Activated CD4-positive, alpha-beta T cell treated with anti-CD3 and anti-CD28 coated beads, Interleukin-10, Interleukin-2, amounts not matched to agents 100 ng/mL and 50 ng/mL, durations not matched to agents 16 hours and 8 hours (primary cell): ENCODE data around the gene TPSB2.
"Not testable (repeated sequence)": the region's sequence is repeated elsewhere in the genome, so short reads cannot be mapped to it uniquely, and the experiment has no call there.

ENCODE experiments used
- DNase-seq: peaks from one replicate; pipeline ENCODE4 v3.0.0-alpha.2; 2020

The TPSB2 gene

DNA sequence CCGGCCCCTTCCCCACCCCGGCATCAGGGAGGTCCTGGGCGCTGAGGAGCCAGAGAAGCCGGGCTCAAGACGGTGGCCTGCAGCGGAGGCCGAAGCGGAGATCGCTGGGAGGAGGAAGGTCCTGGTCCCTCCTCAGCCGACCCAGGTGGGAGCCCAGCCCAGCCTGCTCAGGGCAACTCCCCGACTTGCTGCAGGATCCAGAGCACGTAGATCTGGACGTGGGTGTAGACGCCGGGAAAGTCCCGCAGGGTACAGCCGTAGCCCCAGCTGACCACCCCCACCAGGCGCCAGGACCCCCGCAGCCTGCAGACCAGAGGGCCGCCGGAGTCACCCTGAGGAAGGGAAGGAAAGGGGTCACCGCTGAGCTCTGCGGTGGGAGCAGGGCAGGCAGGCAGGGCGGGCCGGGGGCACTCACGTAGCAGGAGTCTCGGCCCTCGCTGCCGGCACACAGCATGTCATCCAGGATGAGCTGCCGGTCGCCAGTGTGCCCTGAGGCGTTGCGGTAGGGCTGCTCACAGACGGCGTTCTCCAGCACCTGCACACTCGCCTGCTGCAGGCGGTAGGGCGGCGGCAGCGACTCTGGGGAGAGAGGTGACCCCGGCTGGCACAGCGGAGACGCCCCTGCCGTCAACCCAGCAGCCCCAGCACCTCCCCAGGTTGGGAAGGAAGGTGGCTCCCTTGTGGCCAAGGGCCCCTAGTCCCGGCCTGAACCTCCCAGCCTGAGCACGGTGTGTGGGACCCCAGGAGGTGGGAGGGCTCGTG is 31.3 kb upstream of the TPSB2 start:
- peak; percentile 5 for DNase-seq

DNA sequence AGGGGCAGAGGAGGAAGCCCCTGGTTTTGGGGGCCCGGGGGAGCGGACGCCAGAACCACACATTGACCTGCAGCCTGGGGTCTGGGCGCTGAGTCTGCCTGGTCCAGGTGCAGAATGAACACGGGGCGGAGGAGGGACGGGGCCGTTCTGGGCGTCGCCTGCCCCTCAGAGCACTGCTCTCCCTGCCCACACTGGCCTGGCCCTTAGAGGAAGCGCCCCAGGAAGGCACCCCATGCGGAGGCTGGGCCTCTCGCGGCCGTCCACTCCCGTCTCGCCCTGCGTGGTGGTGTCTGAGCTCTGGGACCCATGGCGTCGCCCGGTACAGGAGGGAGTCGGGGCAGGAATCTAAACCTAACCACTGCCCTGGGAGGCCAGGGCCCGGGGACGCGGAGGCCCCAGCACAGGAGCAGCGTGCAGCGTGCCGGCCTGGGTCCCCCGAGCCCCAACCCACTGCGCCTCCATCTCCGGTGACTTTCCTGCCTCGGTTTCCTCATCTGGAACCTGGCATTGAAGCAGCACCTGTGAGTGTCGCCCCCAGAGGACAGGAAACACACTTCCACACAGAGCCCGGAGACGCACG is 30.2 kb upstream of the TPSB2 start:
- DNase-seq = no peak

DNA sequence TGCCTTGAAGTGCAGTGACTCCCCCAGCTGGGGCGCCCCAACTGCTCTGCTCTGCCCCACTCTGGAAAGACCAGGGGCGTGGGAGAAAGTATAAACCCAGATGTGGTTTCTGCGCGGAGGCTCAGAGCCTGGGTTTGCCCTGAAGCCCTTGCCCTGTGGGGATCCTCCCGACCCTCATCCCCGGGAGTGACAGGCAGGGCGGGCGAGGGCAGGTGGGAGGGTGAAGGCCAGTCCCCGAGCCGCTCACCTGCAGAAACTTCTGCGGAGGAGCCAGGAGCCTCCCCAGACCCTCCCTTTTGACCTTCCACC is 29.7 kb upstream of the TPSB2 start:
- DNase-seq = no peak

DNA sequence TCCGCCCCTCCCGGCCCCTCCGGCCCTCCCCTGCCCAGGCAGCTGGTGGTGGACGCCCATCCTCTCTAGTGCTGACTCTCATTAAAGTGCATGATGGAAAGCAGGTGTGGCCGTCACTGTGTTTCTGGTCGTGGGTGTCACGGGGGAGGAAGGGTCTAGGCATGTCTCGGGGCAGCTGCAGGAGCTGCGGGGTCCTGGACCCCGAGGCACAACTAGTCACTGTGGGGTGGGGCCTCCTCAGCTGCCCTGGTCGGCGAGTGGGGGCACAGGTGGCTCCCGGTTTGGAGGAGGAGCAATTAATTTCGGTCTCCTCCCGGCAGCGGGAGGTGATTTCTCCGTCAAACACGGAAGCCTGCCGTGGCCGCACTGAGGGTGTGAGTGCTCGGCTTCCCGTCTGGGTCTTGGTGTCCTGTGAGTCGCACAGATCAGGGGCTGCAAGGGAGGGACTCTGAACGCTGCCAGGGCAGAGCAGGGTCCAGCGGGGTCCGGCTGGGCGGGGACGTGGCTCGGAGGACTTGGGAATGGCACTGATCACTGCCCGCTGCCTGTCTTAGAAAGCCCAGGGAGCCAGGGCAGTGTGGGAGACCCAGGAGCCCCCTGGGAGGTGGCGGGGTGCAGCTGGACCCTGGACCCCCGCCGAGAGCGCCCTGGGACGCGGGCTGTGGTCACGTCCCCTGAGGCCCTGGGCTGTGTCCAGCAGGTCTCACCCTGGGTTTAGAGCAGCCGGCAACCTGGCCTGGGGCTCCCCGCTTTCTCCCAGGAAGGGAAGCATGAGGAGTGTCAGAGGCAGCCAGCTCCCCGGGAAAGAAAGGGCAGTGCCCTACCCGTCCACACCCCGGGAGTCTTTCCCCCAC is 29.1 kb upstream of the TPSB2 start:
- no peak for DNase-seq

DNA sequence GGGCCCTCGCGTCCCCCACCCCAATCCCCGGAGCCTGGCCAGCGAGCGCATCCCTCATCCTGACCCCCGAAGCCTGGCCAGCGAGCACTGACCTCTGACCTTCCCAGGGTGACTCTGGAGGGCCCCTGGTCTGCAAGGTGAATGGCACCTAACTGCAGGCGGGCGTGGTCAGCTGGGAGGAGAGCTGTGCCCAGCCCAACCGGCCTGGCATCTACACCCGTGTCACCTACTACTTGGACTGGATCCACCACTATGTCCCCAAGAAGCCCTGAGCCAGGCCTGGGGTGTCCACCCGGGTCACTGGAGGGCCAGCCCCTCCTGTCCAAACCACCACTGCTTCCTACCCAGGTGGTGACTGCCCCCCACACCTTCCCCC is 28.2 kb upstream of the TPSB2 start:
- DNase-seq = no peak

DNA sequence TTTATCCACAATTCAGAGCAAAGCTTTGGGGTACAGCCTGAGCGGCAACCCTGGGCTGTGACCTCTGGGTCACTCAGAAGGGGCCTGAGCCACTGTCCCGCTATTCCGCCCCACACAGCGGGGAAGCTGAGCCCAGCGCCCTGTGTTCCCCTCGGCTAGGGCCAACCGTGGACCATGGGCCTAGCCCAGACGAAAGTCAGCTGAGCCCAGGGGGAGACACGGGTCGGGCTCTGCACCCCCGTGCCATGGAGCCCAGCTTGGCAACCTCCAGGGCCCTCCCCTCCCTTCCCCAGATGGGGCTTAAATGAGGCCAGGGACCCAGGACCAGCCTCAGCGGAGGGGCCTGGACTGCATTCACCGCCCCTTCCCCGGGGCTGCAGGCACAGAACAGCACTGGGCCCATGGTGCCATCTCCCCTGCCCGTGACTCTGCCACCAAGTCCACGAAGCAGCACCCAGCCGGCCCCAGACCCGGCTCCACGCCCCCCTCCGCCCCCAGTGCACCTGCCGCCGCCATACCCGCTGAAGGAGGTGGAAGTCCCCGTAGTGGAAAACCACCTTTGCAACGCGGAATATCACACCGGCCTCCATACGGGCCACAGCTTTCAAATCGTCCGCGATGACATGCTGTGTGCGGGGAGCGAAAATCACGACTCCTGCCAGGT is 27.7 kb upstream of the TPSB2 start:
- no peak for DNase-seq

DNA sequence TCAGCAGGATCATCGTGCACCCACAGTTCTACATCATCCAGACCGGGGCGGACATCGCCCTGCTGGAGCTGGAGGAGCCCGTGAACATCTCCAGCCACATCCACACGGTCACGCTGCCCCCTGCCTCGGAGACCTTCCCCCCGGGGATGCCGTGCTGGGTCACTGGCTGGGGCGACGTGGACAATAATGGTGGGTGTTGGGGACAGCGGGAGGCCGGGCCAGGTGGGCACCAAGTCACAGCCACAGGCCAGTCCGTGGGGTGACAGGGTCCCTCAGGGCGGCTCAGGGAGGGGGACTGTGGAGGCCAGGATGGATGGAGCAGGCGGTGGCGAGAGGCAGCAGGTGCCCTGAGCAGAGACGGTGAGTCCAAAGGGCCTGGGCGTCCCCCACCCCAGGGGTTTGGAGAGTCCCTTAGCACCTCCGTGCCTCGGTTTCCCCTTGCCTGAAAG is 26.9 kb upstream of the TPSB2 start:
- DNase-seq = no peak

DNA sequence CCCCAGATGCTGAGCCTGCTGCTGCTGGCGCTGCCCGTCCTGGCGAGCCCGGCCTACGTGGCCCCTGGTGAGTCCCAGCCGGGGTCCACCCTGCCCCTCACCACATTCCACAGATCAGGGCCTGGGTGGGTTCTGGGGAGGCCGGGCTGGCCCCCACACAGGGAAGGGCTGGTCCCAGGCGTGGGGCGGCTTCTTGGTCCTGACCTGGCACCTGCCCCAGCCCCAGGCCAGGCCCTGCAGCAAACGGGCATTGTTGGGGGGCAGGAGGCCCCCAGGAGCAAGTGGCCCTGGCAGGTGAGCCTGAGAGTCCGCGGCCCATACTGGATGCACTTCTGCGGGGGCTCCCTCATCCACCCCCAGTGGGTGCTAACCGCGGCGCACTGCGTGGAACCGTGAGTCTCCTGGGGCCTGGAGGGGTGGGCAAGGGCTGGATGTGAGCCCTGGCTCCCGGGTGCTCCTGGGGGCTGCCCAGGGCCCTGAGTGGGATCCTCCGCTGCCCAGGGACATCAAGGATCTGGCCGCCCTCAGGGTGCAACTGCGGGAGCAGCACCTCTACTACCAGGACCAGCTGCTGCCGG is 26.4 kb upstream of the TPSB2 start:
- not testable (repeated sequence) for DNase-seq

DNA sequence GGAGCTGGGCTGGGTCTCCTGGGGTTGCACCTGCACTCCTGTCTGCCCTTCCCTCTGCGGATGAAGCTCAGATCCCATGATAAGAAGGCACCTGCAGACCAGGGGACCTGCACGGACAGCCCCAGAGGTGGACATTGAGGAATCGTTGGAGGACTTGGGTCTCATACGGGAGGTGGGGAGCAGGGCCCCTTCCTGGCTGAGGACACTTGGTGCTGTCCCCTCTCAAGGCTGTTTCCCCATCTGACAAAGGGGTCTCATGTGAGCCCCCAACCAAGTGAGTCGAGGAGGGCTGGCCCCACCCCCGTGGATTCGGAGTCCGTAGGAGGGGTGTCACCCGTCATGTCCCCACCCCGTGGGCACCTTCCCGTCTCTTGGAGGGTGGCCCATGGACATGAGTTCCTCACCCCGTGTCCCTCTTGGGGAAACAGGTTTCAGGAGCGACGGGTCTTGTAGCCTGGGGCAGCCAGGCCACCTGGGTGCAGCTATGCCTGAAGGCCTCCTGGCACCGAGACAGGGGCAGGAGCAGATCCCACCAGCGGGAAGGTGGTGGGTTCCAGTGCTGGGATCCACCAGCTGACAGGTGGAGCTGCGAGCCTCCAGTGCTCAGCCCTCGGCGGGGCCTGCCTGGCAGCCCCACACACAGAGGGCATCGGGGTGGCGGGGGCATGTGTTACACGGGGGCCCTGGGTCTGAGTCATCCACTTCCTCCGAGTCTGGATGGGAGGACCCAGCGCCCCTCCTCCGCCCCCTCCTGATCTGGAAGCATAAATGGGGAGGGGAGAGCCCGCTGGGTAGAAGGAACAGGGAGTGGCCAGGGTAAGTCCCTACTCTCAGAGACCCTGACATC is 25.5 kb upstream of the TPSB2 start, which contains the start of gene TPSD1:
Gene TPSD1, plus strand, starts transcription at position 794 of the 847 bp plus-strand sequence. CDS start 212 bp downstream, outside the sequence.
- DNase-seq = not testable (repeated sequence)

DNA sequence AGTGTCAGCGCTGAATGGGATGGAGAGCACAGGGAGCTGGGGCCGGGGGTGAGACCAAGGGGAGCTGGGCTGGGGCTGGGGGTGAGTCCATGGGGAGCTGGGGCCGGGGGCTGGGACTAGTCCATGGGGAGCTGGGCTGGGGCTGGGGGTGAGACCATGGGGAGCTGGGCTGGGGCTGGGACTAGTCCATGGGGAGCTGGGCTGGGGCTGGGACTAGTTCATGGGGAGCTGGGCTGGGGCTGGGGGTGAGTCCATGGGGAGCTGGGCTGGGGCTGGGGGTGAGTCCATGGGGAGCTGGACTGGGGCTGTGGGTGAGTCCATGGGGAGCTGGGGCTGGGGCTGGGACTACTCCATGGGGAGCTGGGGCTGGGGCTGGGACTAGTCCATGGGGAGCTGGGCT is 24.8 kb upstream of the TPSB2 start:
- DNase-seq = not testable (repeated sequence)

DNA sequence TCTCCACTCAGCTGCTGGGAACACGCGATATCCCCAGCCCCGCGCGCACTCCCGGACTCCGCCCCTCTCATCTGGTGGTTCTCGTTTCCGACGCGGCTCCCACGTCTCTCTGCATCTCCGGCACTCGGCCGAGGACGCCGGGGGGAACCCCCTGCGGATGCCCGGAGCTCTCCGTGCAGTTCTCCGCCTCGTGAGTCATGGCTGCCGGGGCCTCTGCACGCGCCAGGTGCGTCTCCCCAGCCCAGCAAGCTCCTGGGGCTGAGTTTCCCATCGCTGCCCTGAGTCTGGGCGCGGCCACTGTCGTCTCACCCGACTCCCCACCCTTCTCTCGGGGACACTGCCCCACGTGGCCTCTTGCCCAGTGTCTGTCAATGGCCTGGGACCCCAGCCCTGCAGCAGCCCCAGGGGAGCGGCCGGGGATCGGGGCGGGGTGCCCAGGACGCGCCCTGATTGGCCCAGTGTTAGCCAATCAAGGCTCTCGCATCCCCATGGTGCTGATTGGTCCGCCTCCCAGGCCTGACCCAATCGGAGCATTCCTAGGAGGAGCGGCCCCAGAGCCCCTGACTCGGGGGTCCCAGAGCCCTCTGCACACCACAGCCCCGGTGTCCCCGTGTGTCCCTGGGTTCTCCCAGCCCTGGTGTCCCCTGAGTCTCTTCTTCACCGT is 23.8 kb upstream of the TPSB2 start:
- DNase-seq = not testable (repeated sequence)

DNA sequence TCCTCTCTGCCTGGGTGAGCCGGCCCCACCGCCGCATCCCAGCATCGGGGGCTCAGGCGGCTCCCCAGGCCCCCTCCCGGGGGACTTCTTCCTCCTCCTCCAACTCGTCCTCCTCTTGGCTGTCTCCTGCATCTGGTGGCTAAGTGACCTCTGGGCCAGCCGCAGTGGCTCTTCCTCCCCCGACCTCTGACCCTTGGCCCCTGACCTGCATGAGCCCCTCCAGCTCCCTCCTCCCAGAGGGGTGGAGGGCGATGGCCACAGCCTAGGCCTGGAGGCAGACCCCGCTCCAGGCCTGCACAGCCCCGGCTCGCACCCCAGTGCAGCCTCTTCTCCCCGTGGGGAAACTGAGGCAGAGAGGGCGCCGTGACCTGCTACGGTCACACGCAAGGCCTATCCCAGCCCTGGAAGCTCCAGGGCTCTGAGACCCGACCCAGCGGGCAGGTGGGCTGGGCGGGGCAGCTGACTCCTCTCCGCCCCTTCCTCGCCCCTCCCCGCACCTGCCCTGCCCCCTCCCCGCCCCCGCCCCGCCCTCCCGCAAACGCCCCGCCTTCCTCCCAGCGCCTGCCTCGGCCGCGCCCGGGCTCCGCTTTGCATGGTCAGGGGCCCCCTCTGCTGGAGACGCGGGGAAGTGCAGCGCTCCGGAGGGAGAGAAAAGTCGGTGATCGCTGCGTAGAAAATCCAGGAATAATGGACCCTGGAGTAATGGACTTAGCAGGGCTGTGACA is 19.2 kb upstream of the TPSB2 start:
- not testable (repeated sequence) for DNase-seq

DNA sequence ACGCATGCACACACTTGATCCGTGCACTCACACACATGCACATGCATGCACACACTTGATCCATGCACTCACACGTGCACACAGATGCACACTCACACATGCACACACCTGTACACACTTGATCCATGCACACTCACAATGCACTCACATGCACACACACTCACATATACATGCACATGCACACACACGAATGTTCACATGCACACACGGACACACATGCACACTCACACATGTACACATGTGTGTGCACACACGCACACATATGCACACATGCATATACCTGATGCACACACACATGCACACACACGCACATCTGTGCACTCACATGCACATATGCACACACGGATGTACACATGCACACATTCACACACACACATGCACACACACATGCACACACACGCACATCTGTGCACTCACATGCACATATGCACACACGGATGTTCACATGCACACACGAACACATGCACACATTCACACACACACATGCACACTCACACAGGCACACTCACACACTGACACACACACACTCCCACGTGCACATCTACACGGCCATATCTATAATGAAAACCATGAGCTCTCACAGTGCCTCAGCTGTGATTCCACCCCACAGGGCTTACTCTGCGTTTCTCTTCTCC is 18.0 kb upstream of the TPSB2 start:
- not testable (repeated sequence) for DNase-seq

DNA sequence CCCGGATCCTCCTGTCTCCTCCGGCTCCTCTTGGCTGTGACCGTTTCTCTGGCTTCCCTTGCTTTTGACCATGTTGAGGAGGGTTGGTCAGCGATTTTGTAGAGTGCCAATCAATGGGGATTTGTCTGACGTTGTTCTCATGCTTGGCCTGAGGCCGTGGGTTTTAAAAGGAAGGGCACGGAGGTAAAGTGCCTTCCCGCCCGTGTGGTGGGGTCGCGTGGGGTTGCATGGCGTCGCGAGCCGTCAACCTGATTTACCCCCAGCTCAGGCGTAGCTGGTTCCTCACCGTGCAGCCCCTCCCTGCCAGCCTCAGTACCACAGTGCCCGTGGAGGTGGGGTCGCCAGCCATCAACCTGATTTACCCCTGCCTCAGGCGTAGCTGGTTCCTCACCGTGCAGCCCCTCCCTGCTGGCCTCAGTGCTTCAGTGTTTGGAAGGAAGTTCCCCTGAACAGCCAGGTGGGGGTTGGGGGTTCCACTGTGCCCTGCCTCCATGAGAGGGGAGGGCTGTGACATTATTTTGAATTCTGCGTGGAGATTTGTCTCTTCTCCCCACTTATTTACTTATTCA is 15.6 kb upstream of the TPSB2 start:
- no peak for DNase-seq

DNA sequence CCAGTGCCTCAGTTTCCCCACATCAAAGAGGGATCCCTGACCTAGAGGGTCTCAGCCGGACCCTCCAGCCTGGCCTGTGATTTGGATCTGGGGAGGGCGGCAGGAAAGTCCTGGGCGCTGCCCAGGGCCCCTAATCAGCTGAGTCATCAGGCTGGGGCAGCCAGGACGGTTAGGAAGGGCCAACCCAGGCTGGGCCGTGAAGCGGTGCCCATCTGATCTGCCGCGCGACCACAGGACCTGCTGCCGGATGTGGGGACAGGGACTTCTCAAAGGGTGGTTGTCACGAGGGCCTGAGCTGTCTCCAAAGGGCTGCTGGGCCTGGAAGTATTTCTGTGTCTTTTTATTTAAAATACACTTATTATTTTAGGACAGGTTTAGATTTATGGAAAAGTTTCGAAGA is 14.9 kb upstream of the TPSB2 start:
- DNase-seq = peak; percentile 31

DNA sequence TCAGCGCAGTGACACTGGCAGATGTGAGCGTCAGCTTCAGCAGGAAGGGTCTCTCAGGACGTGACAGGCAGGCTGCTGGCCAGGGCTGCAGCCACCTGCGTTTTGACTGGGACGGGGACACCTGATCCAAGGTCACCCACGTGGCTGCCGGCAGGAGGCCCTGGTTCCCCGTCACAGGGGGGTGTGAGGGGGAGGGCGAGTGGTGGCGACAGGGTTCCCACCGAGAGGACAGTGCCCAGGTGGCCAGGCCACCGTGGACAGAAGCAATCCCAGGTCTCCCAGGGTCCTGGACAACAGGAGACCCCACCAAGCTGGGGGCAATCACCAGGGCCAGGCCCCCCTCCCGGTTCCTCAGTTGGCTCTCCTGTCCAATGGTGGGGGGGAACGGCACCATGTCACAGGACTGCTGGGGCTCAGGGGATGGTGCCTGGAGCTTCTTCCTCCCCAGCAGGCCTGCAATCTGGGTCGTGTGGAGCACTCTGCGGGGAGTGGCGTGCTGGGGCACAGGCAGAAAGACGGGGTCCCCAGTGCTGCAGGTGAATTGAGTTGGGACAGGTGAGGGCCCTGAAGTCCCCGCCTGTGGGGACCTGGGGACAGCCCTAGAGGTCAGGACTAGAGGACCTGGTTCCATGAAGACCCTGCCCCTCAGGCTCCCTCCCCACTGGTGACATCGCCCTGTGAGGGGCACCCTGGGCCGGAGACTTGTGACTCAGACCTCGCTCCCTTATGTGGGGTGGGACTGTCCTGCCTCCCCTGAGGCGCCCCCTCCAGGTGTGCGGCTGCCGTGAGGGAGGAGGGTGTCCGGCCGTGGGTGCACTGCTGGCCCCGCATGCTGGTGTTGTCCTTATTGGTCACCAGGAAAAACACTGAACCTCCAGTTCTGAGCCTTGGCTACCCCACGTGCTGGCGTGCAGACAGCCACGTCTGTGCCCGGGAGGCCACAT is 14.2 kb upstream of the TPSB2 start:
- DNase-seq = not testable (repeated sequence)

DNA sequence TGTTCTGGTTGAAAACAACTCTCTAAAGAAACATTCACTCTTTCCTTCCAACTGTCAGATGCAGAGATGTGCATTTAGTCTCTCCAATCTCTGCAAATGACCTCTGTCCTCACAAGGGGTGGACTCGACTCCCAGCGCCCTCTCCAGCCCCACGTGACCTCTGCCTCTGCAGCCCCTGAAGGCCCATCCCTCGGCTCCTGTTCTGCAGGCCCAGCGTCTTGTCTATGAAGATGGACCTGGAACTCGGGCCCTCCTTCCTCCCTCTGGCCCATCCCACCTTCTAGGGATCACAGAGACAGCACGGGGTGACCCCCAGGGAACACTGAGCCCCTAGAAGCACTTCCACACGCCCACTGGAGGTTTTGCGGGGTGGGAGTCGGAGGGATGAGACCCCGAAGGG is 13.4 kb upstream of the TPSB2 start:
- DNase-seq = not testable (repeated sequence)

DNA sequence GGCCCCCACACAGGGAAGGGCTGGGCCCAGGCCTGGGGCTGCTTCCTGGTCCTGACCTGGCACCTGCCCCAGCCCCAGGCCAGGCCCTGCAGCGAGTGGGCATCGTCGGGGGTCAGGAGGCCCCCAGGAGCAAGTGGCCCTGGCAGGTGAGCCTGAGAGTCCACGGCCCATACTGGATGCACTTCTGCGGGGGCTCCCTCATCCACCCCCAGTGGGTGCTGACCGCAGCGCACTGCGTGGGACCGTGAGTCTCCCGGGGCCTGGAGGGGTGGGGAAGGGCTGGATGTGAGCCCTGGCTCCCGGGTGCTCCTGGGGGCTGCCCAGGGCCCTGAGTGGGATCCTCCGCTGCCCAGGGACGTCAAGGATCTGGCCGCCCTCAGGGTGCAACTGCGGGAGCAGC is 11.1 kb upstream of the TPSB2 start:
- not testable (repeated sequence) for DNase-seq

DNA sequence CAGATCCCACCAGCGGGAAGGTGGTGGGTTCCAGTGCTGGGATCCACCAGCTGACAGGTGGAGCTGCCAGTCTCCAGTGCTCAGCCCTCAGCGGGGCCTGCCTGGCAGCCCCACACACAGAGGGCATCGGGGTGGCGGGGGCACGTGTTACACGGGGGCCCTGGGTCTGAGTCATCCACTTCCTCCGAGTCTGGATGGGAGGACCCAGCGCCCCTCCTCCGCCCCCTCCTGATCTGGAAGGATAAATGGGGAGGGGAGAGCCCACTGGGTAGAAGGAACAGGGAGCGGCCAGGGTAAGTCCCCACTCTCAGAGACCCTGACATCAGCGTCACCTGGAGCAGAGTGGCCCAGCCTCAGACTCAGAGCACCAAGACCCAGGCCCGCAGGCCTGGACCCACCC is 10.5 kb upstream of the TPSB2 start, which contains the start of gene TPSAB1:
Gene TPSAB1, plus strand, starts transcription at position 270 of the 400 bp plus-strand sequence. CDS start 234 bp downstream, outside the sequence.
- DNase-seq = not testable (repeated sequence)
